GM23338 (cell line): ENCODE results near the gene SH3BP2. TPM values are rescaled to one million over a fixed set of nuclear protein-coding genes. Genes with fewer than 3 reads are reported as not detected.

Source experiments
- ATAC-seq: fragments of 200-7000 bp; cut with Tn5 transposase; 3 replicates; pipeline ENCODE4 v1.9.1; 2020
- DNase-seq: peaks from one replicate; pipeline ENCODE4 v3.0.0-alpha.2; 2015; ENCODE audit warnings: low spot score
- H2AFZ ChIP-seq: fragments of 200-600 bp; sonication (generic); 2 replicates; pipeline ENCODE4 v1.8.0; 2016; ENCODE audit warnings: antibody characterized with exemption, mild to moderate bottlenecking, moderate library complexity
- H3F3A ChIP-seq: fragments of 200-600 bp; sonication (generic); replicated peaks from 2 replicates; pipeline ENCODE4 v1.8.0; 2017; ENCODE audit warnings: antibody characterized with exemption, mixed run types, low read depth
- H3K27ac ChIP-seq: fragments of 200-600 bp; sonication (generic); 2 replicates; pipeline ENCODE4 v1.6.1; 2016; ENCODE audit warnings: low read depth
- H3K27me3 ChIP-seq: fragments of 200-600 bp; sonication (generic); 2 replicates; pipeline ENCODE4 v1.8.0; 2016; ENCODE audit warnings: mild to moderate bottlenecking, mixed run types, moderate library complexity; ENCODE audit not compliant: insufficient read depth
- H3K36me3 ChIP-seq: fragments of 200-600 bp; sonication (generic); 2 replicates; pipeline ENCODE4 v1.8.0; 2016; ENCODE audit warnings: mild to moderate bottlenecking; ENCODE audit not compliant: insufficient read depth
- H3K4me1 ChIP-seq: fragments of 200-600 bp; sonication (generic); 2 replicates; pipeline ENCODE4 v1.8.0; 2016; ENCODE audit warnings: mild to moderate bottlenecking, moderate library complexity; ENCODE audit not compliant: insufficient read depth
- H3K4me2 ChIP-seq: fragments of 200-600 bp; sonication (generic); 2 replicates; pipeline ENCODE4 v1.7.1; 2017; ENCODE audit warnings: mixed run types
- H3K4me3 ChIP-seq: fragments of 200-600 bp; sonication (generic); 2 replicates; pipeline ENCODE4 v1.6.1; 2016; ENCODE audit warnings: mixed run types
- H3K79me2 ChIP-seq: fragments of 200-600 bp; sonication (generic); replicated peaks from 2 replicates; pipeline ENCODE4 v1.8.0; 2017; ENCODE audit warnings: mild to moderate bottlenecking; ENCODE audit not compliant: insufficient read depth
- H3K9me2 ChIP-seq: fragments of 200-600 bp; sonication (generic); 2 replicates; pipeline ENCODE4 v1.8.0; 2017; ENCODE audit not compliant: insufficient read depth
- H4K20me1 ChIP-seq: fragments of 200-600 bp; sonication (generic); replicated peaks from 2 replicates; pipeline ENCODE4 v1.8.0; 2017; ENCODE audit warnings: mild to moderate bottlenecking; ENCODE audit not compliant: insufficient read depth
- H3K27ac Mint-ChIP-seq: 2 replicates; pipeline ENCODE4 v1.8.0; 2020; ENCODE audit warnings: inconsistent platforms, mild to moderate bottlenecking, moderate library complexity, mixed read lengths
- H3K27me3 Mint-ChIP-seq: 3 replicates; pipeline ENCODE4 v1.8.0; 2022; ENCODE audit warnings: low read depth, mild to moderate bottlenecking, moderate library complexity, mixed read lengths, inconsistent platforms; ENCODE audit not compliant: insufficient read depth, poor library complexity
- H3K36me3 Mint-ChIP-seq: 3 replicates; pipeline ENCODE4 v1.8.0; 2021; ENCODE audit warnings: low read depth, mild to moderate bottlenecking, inconsistent platforms, moderate library complexity, mixed read lengths
- H3K4me1 Mint-ChIP-seq: 3 replicates; pipeline ENCODE4 v1.8.0; 2020; ENCODE audit warnings: mild to moderate bottlenecking, inconsistent platforms, mixed read lengths
- H3K4me3 Mint-ChIP-seq: 3 replicates; pipeline ENCODE4 v1.8.0; 2021; ENCODE audit warnings: moderate library complexity, mild to moderate bottlenecking, inconsistent platforms, mixed read lengths
- H3K9me3 Mint-ChIP-seq: 3 replicates; pipeline ENCODE4 v1.8.0; 2020; ENCODE audit warnings: moderate library complexity, mild to moderate bottlenecking, inconsistent platforms, mixed read lengths
- CTCF ChIP-seq, 2 experiments: fragments of 200-600 bp in 1 of 2; sonication (generic) in 1 of 2; conservative IDR thresholded peaks; 2 replicates each; pipeline versions ENCODE4 v1.5.1 to v1.6.1; 2016 to 2017; ENCODE audit warnings: antibody characterized with exemption in 2 of 2, low read depth in 2 of 2, mild to moderate bottlenecking in 2 of 2, moderate library complexity in 1 of 2
- ZNF331 ChIP-seq: fragments of 250-450 bp; sonication (Bioruptor Pico); IDR thresholded peaks from 2 replicates; pipeline ENCODE4 v1.5.0; 2020; ENCODE audit warnings: low read depth, mild to moderate bottlenecking, moderate library complexity
- polyA plus RNA-seq: library from polyadenylated mRNA; unstranded; fragments of >200 nt; fragmentation: Nextera tagmentation; extraction: Ambion mirVana; gene quantifications from 2 replicates; pipeline ENCODE4 v1.2.1, GENCODE V29; 2016
- total RNA-seq: library from RNA; depleted of rRNA; stranded (reverse); fragments of >200 nt; shearing (Covaris generic); gene quantifications from 2 replicates; pipeline ENCODE4 v1.2.3, GENCODE V29; 2014
- TF ChIP-seq, protein P1 (sequence below): fragments of 250-450 bp; sonication (Bioruptor Pico); IDR thresholded peaks from 2 replicates; pipeline ENCODE4 v1.5.0; 2020; ENCODE audit warnings: mild to moderate bottlenecking, moderate library complexity
- TF ChIP-seq, protein P2 (sequence below): IDR thresholded peaks from 2 replicates; pipeline ENCODE4 v1.6.1; 2016; ENCODE audit warnings: antibody characterized with exemption

Gene SH3BP2
- total and polyA plus RNA-seq, 2 experiments from 2014 or later = 15.2 to 43.9 TPM

DNA sequence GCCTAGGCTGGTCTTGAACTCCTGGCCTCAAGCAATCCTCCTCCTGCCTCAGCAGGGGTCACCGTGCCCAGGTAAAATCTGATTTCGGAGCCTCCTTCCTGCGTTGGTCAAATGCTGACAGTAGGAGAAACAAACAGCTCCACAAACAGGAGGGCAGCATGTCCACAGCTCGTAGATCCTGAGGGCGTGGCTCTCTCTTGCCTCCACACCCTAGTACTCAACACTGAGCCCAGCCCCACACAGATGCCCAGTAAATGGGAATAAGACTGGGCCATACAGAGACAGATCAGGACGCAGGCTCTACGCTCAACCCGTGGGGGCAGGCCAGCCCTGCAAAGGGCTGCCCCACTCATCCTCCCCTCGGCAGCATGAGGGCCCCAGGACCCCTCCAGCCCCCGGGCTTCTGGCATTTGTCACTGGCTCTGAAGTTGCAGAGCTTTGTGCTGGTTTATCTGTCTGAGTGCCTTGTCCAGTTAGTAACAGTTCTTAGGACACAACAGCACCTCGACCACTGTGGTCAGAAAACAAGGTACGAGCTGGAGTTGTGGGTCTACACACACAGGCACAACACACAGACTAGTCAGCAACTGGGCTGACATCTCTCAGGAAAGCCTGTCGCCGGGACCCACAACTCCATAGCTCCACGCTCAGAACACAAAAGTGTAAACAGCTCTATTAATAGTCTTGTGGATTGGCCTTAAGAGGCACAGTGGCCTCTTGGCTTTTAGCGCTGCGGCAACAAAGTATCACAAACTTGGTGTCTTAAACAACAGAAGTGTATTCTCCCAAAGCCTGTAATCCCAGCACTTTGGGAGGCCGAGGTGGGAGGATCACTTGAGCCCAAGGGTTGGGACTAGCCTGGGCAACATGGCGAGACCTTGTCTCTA lies 41.9 kb upstream of the SH3BP2 start:
- H3K9me3 Mint-ChIP-seq = no peaks in the 10 kb centered on the region; the same call in 2 of the 3 replicates
- Histone ChIP-seq H3K4me2 (no peak overlapping the region), H3F3A (no peaks in the 10 kb centered on the region), H3K79me2 (peaks cover 38% of the 10 kb centered on the region), H3K9me2 (no peaks in the 10 kb centered on the region), H2AFZ (no peak overlapping the region), H3K4me3 (no peak overlapping the region), H3K4me1 (no peaks in the 10 kb centered on the region), H3K27me3 (no peaks in the 10 kb centered on the region), H4K20me1 (peaks cover 4% of the 10 kb centered on the region), H3K27ac (peak overlapping the region; percentile 19; the same call in 1 of the 2 replicates), H3K36me3 (peaks cover 2% of the 10 kb centered on the region; the same call in 1 of the 2 replicates)
- TF ChIP-seq ZNF331 = no peak
- TF ChIP-seq, protein P1, sequence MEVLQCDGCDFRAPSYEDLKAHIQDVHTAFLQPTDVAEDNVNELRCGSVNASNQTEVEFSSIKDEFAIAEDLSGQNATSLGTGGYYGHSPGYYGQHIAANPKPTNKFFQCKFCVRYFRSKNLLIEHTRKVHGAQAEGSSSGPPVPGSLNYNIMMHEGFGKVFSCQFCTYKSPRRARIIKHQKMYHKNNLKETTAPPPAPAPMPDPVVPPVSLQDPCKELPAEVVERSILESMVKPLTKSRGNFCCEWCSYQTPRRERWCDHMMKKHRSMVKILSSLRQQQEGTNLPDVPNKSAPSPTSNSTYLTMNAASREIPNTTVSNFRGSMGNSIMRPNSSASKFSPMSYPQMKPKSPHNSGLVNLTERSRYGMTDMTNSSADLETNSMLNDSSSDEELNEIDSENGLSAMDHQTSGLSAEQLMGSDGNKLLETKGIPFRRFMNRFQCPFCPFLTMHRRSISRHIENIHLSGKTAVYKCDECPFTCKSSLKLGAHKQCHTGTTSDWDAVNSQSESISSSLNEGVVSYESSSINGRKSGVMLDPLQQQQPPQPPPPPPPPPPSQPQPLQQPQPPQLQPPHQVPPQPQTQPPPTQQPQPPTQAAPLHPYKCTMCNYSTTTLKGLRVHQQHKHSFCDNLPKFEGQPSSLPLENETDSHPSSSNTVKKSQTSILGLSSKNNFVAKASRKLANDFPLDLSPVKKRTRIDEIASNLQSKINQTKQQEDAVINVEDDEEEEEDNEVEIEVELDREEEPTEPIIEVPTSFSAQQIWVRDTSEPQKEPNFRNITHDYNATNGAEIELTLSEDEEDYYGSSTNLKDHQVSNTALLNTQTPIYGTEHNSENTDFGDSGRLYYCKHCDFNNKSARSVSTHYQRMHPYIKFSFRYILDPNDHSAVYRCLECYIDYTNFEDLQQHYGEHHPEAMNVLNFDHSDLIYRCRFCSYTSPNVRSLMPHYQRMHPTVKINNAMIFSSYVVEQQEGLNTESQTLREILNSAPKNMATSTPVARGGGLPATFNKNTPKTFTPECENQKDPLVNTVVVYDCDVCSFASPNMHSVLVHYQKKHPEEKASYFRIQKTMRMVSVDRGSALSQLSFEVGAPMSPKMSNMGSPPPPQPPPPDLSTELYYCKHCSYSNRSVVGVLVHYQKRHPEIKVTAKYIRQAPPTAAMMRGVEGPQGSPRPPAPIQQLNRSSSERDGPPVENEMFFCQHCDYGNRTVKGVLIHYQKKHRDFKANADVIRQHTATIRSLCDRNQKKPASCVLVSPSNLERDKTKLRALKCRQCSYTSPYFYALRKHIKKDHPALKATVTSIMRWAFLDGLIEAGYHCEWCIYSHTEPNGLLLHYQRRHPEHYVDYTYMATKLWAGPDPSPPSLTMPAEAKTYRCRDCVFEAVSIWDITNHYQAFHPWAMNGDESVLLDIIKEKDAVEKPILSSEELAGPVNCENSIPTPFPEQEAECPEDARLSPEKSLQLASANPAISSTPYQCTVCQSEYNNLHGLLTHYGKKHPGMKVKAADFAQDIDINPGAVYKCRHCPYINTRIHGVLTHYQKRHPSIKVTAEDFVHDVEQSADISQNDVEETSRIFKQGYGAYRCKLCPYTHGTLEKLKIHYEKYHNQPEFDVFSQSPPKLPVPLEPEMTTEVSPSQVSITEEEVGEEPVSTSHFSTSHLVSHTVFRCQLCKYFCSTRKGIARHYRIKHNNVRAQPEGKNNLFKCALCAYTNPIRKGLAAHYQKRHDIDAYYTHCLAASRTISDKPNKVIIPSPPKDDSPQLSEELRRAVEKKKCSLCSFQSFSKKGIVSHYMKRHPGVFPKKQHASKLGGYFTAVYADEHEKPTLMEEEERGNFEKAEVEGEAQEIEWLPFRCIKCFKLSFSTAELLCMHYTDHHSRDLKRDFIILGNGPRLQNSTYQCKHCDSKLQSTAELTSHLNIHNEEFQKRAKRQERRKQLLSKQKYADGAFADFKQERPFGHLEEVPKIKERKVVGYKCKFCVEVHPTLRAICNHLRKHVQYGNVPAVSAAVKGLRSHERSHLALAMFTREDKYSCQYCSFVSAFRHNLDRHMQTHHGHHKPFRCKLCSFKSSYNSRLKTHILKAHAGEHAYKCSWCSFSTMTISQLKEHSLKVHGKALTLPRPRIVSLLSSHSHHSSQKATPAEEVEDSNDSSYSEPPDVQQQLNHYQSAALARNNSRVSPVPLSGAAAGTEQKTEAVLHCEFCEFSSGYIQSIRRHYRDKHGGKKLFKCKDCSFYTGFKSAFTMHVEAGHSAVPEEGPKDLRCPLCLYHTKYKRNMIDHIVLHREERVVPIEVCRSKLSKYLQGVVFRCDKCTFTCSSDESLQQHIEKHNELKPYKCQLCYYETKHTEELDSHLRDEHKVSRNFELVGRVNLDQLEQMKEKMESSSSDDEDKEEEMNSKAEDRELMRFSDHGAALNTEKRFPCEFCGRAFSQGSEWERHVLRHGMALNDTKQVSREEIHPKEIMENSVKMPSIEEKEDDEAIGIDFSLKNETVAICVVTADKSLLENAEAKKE = no peak
- no peak for TF ChIP-seq CTCF (conservative IDR thresholded peaks at IDR 0.05; ENCODE audit: low read depth in 2 of 2)
- TF ChIP-seq, protein P2, sequence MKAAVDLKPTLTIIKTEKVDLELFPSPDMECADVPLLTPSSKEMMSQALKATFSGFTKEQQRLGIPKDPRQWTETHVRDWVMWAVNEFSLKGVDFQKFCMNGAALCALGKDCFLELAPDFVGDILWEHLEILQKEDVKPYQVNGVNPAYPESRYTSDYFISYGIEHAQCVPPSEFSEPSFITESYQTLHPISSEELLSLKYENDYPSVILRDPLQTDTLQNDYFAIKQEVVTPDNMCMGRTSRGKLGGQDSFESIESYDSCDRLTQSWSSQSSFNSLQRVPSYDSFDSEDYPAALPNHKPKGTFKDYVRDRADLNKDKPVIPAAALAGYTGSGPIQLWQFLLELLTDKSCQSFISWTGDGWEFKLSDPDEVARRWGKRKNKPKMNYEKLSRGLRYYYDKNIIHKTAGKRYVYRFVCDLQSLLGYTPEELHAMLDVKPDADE = no peak
- H3K27ac Mint-ChIP-seq = no peak overlapping the region
- peaks cover 19% of the 10 kb centered on the region for H3K36me3 Mint-ChIP-seq
- no peak overlapping the region for H3K4me3 Mint-ChIP-seq
- peak; percentile 23 for ATAC-seq
- H3K27me3 Mint-ChIP-seq = peaks cover 8% of the 10 kb centered on the region
- peaks cover 7% of the 10 kb centered on the region for H3K4me1 Mint-ChIP-seq
- DNase-seq = no peak
